DOHH2 (cell line): Measurements from ENCODE around the gene CRNKL1.

Source experiments
- H3F3A ChIP-seq: fragments of 200-600 bp; sonication (generic), shearing (Covaris generic); 2 replicates; pipeline ENCODE4 v1.6.0; 2016; ENCODE audit warnings: antibody characterized with exemption, mild to moderate bottlenecking; ENCODE audit not compliant: control insufficient read depth, insufficient read depth
- H3K27ac ChIP-seq: fragments of 200-600 bp; sonication (generic); 2 replicates; pipeline ENCODE4 v1.5.1; 2014; ENCODE audit warnings: low read depth, mild to moderate bottlenecking, low read length, moderate library complexity
- H3K27me3 ChIP-seq: fragments of 200-600 bp; sonication (generic); 2 replicates; pipeline ENCODE4 v1.6.1; 2014; ENCODE audit warnings: mild to moderate bottlenecking, low read length, mixed read lengths; ENCODE audit not compliant: control insufficient read depth
- H3K36me3 ChIP-seq: fragments of 200-600 bp; sonication (generic); 2 replicates; pipeline ENCODE4 v1.6.1; 2014; ENCODE audit warnings: mild to moderate bottlenecking, low read length, moderate library complexity, mixed read lengths; ENCODE audit not compliant: control insufficient read depth
- H3K4me1 ChIP-seq: fragments of 200-600 bp; sonication (generic); 2 replicates; pipeline ENCODE4 v1.6.1; 2014; ENCODE audit warnings: mild to moderate bottlenecking, low read length, mixed read lengths; ENCODE audit not compliant: control insufficient read depth
- H3K4me2 ChIP-seq: fragments of 200-600 bp; sonication (generic); 2 replicates; pipeline ENCODE4 v1.6.0; 2014; ENCODE audit warnings: mild to moderate bottlenecking, low read length, moderate library complexity
- H3K4me3 ChIP-seq: fragments of 200-600 bp; sonication (generic); 2 replicates; pipeline ENCODE4 v1.5.1; 2014; ENCODE audit warnings: mild to moderate bottlenecking, low read length, mixed read lengths
- H3K79me2 ChIP-seq: fragments of 200-600 bp; sonication (generic); 2 replicates; pipeline ENCODE4 v1.6.1; 2014; ENCODE audit warnings: mild to moderate bottlenecking, low read length, mixed read lengths; ENCODE audit not compliant: control insufficient read depth
- H3K9me2 ChIP-seq: fragments of 200-600 bp; sonication (generic); replicated peaks from 2 replicates; pipeline ENCODE4 v1.6.1; 2014; ENCODE audit warnings: mild to moderate bottlenecking, low read length, mixed read lengths; ENCODE audit not compliant: control insufficient read depth
- H3K9me3 ChIP-seq: fragments of 200-600 bp; sonication (generic); 2 replicates; pipeline ENCODE4 v1.6.1; 2014; ENCODE audit warnings: antibody characterized with exemption, low read length, mixed read lengths; ENCODE audit not compliant: control insufficient read depth, insufficient read depth
- H4K20me1 ChIP-seq: fragments of 200-600 bp; sonication (generic); 2 replicates; pipeline ENCODE4 v1.6.0; 2014; ENCODE audit warnings: low read depth, mild to moderate bottlenecking, antibody characterized with exemption, low read length, moderate library complexity; ENCODE audit not compliant: control insufficient read depth, insufficient read depth
- EZH2phosphoT487 ChIP-seq: fragments of 200-600 bp; sonication (generic); IDR thresholded peaks from 2 replicates; pipeline ENCODE4 v1.6.1; 2017; ENCODE audit warnings: borderline replicate concordance, mild to moderate bottlenecking, antibody characterized with exemption, low read length, moderate library complexity, mixed read lengths
- TF ChIP-seq, protein P1 (sequence below): fragments of 200-600 bp; sonication (generic); IDR thresholded peaks from one replicate; pipeline ENCODE4 v1.5.1; 2014; ENCODE audit warnings: antibody characterized with exemption, mild to moderate bottlenecking, low read depth, low read length; ENCODE audit not compliant: poor library complexity, severe bottlenecking

The CRNKL1 gene

DNA sequence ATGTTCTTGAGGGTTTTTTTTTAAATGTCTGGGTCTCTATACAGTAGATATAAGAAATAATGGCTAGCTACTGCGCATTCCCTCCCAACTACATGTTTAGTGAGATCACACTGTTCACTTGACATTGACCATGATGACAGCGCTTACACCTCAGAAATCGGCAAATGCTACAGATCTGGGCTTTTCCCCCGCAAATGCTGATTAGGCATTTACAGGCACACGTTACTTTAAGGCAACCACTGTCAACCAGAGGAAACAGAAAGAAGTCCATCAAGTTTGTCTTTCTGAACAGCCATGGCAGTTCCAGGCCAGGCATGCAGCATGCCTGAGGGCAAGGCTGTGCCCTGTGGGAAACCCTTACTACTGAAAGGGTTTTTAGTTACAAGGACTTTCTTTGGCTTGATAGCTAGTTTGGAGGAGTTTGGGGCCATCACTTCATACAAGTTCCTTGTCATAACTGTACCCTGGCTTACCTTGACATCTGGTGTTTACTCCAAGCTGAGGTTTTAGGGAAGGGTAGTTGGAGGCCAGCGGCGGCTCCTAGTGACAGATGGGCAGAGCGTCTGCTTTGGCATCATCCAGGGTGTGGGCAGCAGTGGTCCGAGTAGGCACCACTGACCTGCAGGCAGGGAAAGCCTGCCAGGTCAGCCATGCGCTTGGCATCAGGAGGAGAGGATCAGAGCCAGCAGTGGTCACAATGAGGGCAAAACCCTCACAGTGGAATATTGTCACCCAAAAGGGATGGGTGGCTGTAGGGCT is 43.0 kb upstream of the CRNKL1 start:
- H3K4me1 ChIP-seq = no peaks in the 10 kb centered on the region
- H3K9me2 ChIP-seq = no peaks in the 10 kb centered on the region
- H3K27ac ChIP-seq = no peak overlapping the region
- H3K4me2 ChIP-seq = no peak overlapping the region
- no peak for TF ChIP-seq EZH2phosphoT487
- TF ChIP-seq, protein P1, sequence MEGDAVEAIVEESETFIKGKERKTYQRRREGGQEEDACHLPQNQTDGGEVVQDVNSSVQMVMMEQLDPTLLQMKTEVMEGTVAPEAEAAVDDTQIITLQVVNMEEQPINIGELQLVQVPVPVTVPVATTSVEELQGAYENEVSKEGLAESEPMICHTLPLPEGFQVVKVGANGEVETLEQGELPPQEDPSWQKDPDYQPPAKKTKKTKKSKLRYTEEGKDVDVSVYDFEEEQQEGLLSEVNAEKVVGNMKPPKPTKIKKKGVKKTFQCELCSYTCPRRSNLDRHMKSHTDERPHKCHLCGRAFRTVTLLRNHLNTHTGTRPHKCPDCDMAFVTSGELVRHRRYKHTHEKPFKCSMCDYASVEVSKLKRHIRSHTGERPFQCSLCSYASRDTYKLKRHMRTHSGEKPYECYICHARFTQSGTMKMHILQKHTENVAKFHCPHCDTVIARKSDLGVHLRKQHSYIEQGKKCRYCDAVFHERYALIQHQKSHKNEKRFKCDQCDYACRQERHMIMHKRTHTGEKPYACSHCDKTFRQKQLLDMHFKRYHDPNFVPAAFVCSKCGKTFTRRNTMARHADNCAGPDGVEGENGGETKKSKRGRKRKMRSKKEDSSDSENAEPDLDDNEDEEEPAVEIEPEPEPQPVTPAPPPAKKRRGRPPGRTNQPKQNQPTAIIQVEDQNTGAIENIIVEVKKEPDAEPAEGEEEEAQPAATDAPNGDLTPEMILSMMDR = no peak
- H3F3A ChIP-seq = no peaks in the 10 kb centered on the region
- no peaks in the 10 kb centered on the region for H4K20me1 ChIP-seq
- no peaks in the 10 kb centered on the region for H3K9me3 ChIP-seq
- H3K79me2 ChIP-seq = no peaks in the 10 kb centered on the region
- no peaks in the 10 kb centered on the region for H3K36me3 ChIP-seq
- no peak overlapping the region for H3K4me3 ChIP-seq
- peaks cover 3% of the 10 kb centered on the region; the same call in 1 of the 2 replicates for H3K27me3 ChIP-seq

DNA sequence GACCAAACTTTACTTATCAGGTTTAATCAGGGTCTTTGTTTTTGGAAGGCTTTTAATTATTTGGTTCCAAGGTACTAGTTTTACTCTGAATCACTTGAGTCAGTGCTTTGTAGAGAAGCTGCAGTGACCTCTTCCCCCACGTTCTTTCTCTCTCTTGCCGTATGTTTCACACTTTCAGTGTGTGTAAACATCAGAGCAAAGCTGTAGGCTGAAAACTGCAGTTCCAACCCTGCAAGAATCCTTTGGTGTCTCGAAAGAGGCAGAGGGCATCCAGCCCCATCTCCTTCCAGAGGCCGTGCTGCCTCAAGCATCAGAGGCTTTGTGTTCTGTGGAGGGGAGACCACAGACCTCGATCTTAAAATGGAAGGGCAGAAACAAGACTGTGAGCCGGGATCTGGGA is 42.1 kb upstream of the CRNKL1 start:
- H3K79me2 ChIP-seq = no peaks in the 10 kb centered on the region
- no peaks in the 10 kb centered on the region for H3K4me1 ChIP-seq
- TF ChIP-seq, protein P1 = no peak
- TF ChIP-seq EZH2phosphoT487 = no peak
- H3K4me2 ChIP-seq = no peak overlapping the region
- no peaks in the 10 kb centered on the region for H3K9me2 ChIP-seq
- no peaks in the 10 kb centered on the region for H3F3A ChIP-seq
- H3K27ac ChIP-seq = no peak overlapping the region
- H3K4me3 ChIP-seq = no peak overlapping the region
- no peaks in the 10 kb centered on the region for H4K20me1 ChIP-seq
- H3K27me3 ChIP-seq = 0 out of 2 replicates have a peak, but pooled peaks cover 6% of the 10 kb centered on the region
- H3K36me3 ChIP-seq = no peaks in the 10 kb centered on the region
- no peaks in the 10 kb centered on the region for H3K9me3 ChIP-seq

DNA sequence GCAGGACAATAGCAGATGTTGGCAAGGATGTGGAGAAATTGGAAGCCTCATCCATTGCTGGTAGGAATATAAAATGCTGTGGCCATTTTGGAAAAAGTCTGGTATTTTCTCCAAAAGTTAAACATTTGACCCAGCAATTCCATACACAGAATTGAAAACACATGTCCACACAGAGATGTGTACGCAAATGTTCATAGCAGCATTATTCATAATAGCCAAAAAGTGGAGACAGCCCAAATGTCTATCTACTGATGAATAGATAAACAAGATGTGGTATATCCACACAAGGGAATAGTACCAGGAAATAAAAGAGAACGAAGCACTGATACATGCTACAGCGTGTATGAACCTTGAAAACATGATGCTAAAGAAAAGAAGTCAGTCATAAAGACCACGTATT is 40.6 kb upstream of the CRNKL1 start:
- Histone ChIP-seq H3K79me2 (no peaks in the 10 kb centered on the region), H3K4me2 (no peak overlapping the region), H3K36me3 (no peaks in the 10 kb centered on the region), H3K9me3 (no peaks in the 10 kb centered on the region), H3F3A (no peaks in the 10 kb centered on the region), H3K4me3 (no peak overlapping the region), H3K9me2 (no peaks in the 10 kb centered on the region), H4K20me1 (no peaks in the 10 kb centered on the region), H3K4me1 (no peaks in the 10 kb centered on the region), H3K27ac (no peak overlapping the region), H3K27me3 (0 out of 2 replicates have a peak, but pooled peaks cover 6% of the 10 kb centered on the region)
- TF ChIP-seq, protein P1 = no peak
- no peak for TF ChIP-seq EZH2phosphoT487
